GM21529 (cell line): Measurements from ENCODE around the gene OR6J1.
A peak's percentile ranks its signal among the peaks of the same experiment; 100 is the strongest.
"Not testable (repeated sequence)": the region's sequence is repeated elsewhere in the genome, so short reads cannot be mapped to it uniquely, and the experiment has no call there.

Source experiments
- ATAC-seq: cut with Tn5 transposase; IDR thresholded peaks from one replicate; pipeline ENCODE4 v1.9.1; 2021; ENCODE audit not compliant: unreplicated experiment

OR6J1 gene

DNA sequence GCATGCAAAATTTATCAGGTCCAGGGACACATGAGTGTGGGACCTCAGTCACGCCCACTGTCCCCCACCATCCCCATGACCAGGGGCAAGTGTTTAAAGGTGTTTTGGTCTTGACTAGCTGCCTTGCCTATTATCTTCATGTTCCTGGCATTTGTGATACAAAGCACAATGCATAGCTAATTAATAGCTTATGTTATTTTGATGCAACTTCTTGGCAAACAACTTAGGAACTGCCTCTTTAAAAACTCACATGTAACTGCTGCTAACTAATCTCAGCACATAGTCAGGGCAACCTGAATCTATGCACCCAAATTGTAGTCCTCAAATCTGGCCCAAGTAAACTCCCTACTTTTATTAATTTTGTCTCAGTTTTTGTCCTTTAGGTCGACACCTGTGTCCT lies 7.4 kb upstream of the OR6J1 start:
- ATAC-seq = no peak

- ATAC-seq = peak; percentile 67
Observed at GRCh38 chr14:22650960-22651521, 6.9 kb upstream of the OR6J1 start.

DNA sequence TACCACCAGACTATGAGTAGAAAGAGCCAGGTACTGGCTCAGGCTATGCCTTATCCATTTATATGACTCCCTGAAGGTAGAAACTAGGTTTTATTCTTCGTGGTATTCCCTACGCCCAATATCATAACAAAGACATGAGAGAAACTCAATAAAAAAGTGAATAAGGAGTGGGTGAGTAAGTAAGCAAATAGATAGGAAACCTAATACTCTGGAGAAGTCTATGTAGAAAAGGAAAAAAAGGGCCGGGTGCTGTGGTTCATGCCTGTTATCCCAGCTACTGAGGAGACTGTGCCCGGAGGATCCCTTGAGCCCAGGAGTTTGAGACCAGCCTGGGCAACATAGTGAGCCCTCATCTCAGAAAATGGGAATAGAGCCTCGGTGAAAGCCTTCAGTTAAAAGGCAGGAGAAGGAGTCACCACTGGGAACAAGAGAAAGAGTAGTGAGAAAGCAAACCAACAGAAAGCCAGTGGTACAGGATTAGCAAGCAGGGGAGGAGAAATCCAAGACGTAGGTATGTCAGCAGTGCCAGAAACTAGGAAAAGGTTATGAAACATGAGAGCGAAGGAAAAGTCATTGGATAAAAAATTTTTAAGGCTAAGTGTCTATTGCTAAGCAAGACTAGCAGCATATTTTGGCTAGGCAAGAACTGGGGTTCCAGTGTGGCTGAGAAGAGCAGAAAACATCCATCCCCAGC lies 6.0 kb upstream of the OR6J1 start:
- ATAC-seq = no peak

DNA sequence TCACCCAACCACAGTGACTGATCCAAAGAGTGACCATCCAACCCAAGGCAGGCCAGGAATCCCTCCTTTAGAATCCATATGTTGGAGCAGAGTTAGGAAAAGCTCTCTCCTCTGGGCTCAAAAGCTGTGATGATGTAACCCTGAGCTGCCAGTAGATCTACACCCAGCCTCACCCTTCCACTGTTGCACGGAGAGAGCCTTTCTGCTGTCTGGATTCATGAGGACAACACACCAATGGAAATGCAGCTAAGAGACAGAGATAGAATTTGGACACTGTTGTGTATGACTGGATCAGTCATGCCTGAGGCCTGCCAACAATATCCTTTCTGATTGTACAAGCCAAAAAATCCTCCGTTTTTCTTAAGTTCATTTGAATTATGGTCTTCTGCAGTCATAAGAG lies 4.4 kb upstream of the OR6J1 start:
- no peak for ATAC-seq

- no peak for ATAC-seq
Observed at GRCh38 chr14:22646570-22647254, 2.6 kb upstream of the OR6J1 start.

GRCh38 chr14:22641846-22642245 lies 2.3 kb downstream of the OR6J1 start:
- ATAC-seq = no peak

GRCh38 chr14:22640192-22640591 lies 4.0 kb downstream of the OR6J1 start:
- ATAC-seq = no peak

- ATAC-seq = not testable (repeated sequence)
Observed at GRCh38 chr14:22635980-22636379, 8.2 kb downstream of the OR6J1 start.

DNA sequence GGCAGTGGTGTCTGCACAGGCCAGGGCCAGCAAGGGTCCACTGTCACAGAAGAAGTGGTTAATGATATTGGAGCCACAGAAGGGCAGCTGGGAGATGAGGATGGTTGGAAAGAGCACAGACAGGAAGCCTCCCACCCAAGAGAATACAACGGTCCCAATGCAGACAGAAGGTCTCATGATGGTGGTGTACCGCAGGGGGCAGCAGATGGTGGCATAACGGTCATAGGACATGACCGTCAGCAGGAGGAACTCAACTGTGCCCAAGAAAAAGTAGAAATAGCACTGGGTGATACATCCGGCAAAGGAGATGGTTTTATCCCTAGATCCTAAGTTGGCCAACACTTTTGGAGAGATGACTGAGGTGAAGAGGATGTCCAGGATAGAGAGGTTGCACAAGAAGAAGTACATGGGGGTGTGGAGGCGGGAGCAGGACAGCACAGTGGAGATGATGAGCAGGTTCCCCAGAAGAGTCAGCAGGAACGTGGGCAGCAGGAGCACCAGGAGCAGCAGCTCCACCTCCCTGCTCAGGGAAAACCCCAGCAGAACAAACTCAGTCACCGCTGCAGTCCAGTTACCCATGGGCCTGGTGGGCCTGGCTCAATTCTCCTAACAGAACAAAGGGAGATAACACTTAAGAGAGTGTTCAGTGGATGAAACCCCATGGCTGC lies 9.8 kb downstream of the OR6J1 start:
- ATAC-seq = no peak

GRCh38 chr14:22630486-22630885 lies 13.7 kb downstream of the OR6J1 start:
- no peak for ATAC-seq

- ATAC-seq = no peak
Observed at GRCh38 chr14:22630066-22630465, 14.1 kb downstream of the OR6J1 start.

GRCh38 chr14:22629361-22629760 lies 14.8 kb downstream of the OR6J1 start:
- no peak for ATAC-seq

- ATAC-seq = no peak
Observed at GRCh38 chr14:22627506-22628263, 16.5 kb downstream of the OR6J1 start.

DNA sequence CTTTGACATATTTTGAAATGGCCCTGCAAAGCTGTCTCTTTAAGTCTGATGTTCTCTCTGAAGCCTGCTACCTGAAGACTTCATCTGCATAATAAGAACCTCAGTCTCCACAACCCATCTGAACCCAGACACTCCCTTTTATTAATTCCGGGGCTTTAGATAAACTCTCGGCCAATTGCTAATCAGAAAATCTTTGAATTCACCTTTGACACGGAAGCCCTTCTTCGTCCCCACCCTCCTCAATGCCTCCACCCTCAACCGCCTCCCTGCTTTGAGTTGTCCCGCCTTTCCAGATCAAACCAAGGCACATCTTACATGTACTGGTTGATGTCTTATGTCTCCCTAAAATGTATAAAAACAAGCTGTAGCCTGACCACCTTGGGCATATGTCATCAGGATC lies 17.6 kb downstream of the OR6J1 start:
- ATAC-seq = no peak

- ATAC-seq = no peak
Observed at GRCh38 chr14:22623047-22623446, 21.1 kb downstream of the OR6J1 start.

DNA sequence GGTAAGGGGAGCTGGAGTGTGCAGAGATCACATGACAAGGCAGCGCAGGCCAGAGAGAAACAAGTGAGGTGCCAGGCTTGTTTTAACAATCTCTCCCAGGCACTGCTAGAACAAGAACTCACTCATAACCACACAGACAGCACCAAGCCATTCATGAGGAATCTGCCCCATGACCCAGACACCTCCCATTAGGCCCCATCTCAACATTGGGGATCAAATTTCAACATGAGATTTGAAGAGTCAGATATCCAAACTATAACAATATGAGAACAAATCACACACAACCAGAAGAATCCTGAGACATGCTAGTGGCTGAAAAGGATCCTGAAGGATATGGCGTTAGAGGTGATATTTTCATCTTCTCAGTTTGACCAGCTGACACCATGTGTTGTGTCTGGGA lies 21.9 kb downstream of the OR6J1 start:
- ATAC-seq = no peak

GRCh38 chr14:22615765-22616164 lies 28.4 kb downstream of the OR6J1 start:
- ATAC-seq = not testable (repeated sequence)

GRCh38 chr14:22614240-22614799 lies 29.8 kb downstream of the OR6J1 start:
- ATAC-seq = peak; percentile 58

- ATAC-seq = no peak
Observed at GRCh38 chr14:22613736-22614239, 30.4 kb downstream of the OR6J1 start.

DNA sequence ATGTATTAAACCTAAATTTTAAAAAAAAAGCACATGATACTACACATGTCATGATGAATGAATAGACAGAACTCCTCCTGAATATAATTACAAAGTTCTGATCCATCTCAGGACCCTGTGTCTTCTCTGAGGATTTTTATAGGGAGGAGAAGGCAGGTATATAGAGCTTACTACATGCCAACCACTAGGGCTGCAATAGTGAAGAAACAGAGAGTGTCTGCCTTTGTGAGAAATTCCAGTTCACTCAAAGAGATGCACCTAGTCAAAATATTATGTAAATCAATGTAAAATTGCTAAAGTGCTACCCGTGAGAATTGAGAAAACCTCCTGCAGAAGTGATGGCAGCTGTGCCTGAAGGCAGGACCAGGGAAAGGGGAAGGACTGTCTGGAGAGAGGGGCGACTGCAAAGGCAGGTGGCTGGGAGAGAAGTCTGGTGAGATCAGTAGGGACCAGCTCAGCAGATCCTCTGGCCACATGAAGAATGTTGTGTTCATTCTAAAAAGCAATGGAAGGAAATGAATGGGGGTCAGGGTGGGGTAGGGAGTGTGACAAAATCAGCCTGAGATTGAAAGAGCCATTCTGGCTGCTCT lies 31.0 kb downstream of the OR6J1 start:
- no peak for ATAC-seq
